Astrocyte (in vitro differentiated cells and primary cell): Measurements from ENCODE around the gene ACOT12. TPM values are rescaled to one million over a fixed set of nuclear protein-coding genes. Genes with fewer than 3 reads are reported as not detected.

Experiments
- DNase-seq: peaks from one replicate; pipeline ENCODE4 v3.0.0-alpha.2; 2010; ENCODE audit warnings: low read depth
- FAIRE-seq: peaks from 2 replicates; lab custom pipeline; 2011; peaks lifted over from hg19 to GRCh38; lab: Jason Lieb, UNC
- H2AFZ ChIP-seq: 2 replicates; pipeline ENCODE4 v1.6.0; 2012; ENCODE audit warnings: low read depth, low read length, inconsistent platforms
- H3K27ac ChIP-seq: 2 replicates; pipeline ENCODE4 v1.5.1; 2011; ENCODE audit warnings: low read depth, low read length, inconsistent platforms
- H3K27me3 ChIP-seq: 2 replicates; pipeline ENCODE4 v1.6.0; 2011; ENCODE audit warnings: low read length, inconsistent platforms; ENCODE audit not compliant: insufficient read depth
- H3K36me3 ChIP-seq: 2 replicates; pipeline ENCODE4 v1.5.1; 2011; ENCODE audit warnings: low read length, inconsistent platforms; ENCODE audit not compliant: insufficient read depth
- H3K4me1 ChIP-seq: 2 replicates; pipeline ENCODE4 v1.5.1; 2011; ENCODE audit warnings: low read length, inconsistent platforms; ENCODE audit not compliant: insufficient read depth
- H3K4me2 ChIP-seq: 2 replicates; pipeline ENCODE4 v1.6.0; 2012; ENCODE audit warnings: low read length, inconsistent platforms
- H3K4me3 ChIP-seq: 2 replicates; pipeline ENCODE4 v1.5.1; 2011; ENCODE audit warnings: low read depth, mild to moderate bottlenecking, low read length, inconsistent platforms; ENCODE audit not compliant: insufficient read depth
- H3K79me2 ChIP-seq: 2 replicates; pipeline ENCODE4 v1.6.0; 2012; ENCODE audit warnings: mild to moderate bottlenecking, low read length, inconsistent platforms; ENCODE audit not compliant: insufficient read depth
- H3K9ac ChIP-seq: 2 replicates; pipeline ENCODE4 v1.6.0; 2012; ENCODE audit warnings: mild to moderate bottlenecking, low read length, inconsistent platforms
- H3K9me3 ChIP-seq: 2 replicates; pipeline ENCODE4 v1.5.1; 2012; ENCODE audit warnings: low read depth, mild to moderate bottlenecking, low read length, inconsistent platforms; ENCODE audit not compliant: insufficient read depth
- H4K20me1 ChIP-seq: 2 replicates; pipeline ENCODE4 v1.6.0; 2012; ENCODE audit warnings: low read length, inconsistent platforms; ENCODE audit not compliant: insufficient read depth
- H3K27ac Mint-ChIP-seq: one replicate; pipeline ENCODE4 v1.8.0; 2021; ENCODE audit warnings: mild to moderate bottlenecking, mixed read lengths; ENCODE audit not compliant: unreplicated experiment
- H3K27me3 Mint-ChIP-seq: one replicate; pipeline ENCODE4 v1.8.0; 2021; ENCODE audit warnings: low read depth, mixed read lengths; ENCODE audit not compliant: unreplicated experiment
- H3K36me3 Mint-ChIP-seq: one replicate; pipeline ENCODE4 v1.8.0; 2021; ENCODE audit warnings: low read depth, mixed read lengths; ENCODE audit not compliant: unreplicated experiment
- H3K4me1 Mint-ChIP-seq: one replicate; pipeline ENCODE4 v1.8.0; 2021; ENCODE audit warnings: low read depth, mixed read lengths; ENCODE audit not compliant: unreplicated experiment
- H3K4me3 Mint-ChIP-seq: one replicate; pipeline ENCODE4 v1.8.0; 2021; ENCODE audit warnings: mild to moderate bottlenecking, moderate library complexity, mixed read lengths; ENCODE audit not compliant: unreplicated experiment
- H3K9me3 Mint-ChIP-seq: one replicate; pipeline ENCODE4 v1.8.0; 2021; ENCODE audit warnings: mild to moderate bottlenecking, mixed read lengths; ENCODE audit not compliant: unreplicated experiment
- EZH2 ChIP-seq: IDR thresholded peaks from 2 replicates; pipeline ENCODE4 v1.6.1; 2012; ENCODE audit warnings: mild to moderate bottlenecking, low read length, inconsistent platforms; ENCODE audit not compliant: insufficient read depth
- total RNA-seq: library from RNA; stranded (reverse); gene quantifications from 2 replicates; pipeline ENCODE4 v1.2.1, GENCODE V29; 2021
- TF ChIP-seq, protein P1 (sequence below): IDR thresholded peaks from 2 replicates; pipeline ENCODE4 v1.5.1; 2011; ENCODE audit warnings: low read depth, mild to moderate bottlenecking, inconsistent platforms, low read length, moderate library complexity; ENCODE audit not compliant: insufficient read depth

ACOT12 gene
- total RNA-seq, 1 donor from 2014 or later = 0.09 TPM

DNA sequence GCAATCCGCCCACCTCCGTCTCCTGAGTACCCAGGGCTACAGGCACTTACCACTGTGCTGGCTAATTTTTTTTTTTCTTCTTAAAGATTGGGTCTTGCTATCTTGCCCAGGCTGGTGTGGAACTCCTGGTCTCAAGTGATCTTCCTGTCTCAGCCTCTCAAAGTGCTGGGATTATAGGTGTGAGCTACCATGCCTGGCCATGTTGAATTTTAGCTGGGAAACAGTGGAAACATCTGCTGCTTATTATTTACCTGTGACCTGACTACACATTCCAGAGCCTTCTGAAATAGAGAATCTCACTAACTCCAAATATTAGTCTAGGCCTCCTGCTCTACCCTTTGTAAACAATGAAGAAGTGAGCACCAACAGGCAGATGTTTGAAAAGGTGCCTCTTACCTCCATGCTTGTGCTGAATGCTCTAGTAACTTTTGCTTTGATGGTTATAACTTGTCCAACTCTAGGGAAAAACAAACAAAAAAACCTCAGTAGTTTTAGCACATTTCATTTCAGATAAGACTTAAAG lies 22.5 kb downstream of the ACOT12 start:
- Mint-ChIP-seq H3K4me3 (no peak overlapping the region), H3K4me1 (peaks cover 2% of the 10 kb centered on the region), H3K36me3 (peaks cover 3% of the 10 kb centered on the region), H3K27me3 (peaks cover 6% of the 10 kb centered on the region), H3K9me3 (no peaks in the 10 kb centered on the region), H3K27ac (no peak overlapping the region)
- H3K27me3 ChIP-seq = no peaks in the 10 kb centered on the region
- DNase-seq = no peak
- no peak overlapping the region for H3K27ac ChIP-seq
- no peak overlapping the region for H3K9ac ChIP-seq
- no peaks in the 10 kb centered on the region for H3K36me3 ChIP-seq
- no peak overlapping the region for H3K4me3 ChIP-seq
- H4K20me1 ChIP-seq = no peaks in the 10 kb centered on the region
- H3K4me2 ChIP-seq = no peak overlapping the region
- TF ChIP-seq EZH2 = no peak
- TF ChIP-seq, protein P1, sequence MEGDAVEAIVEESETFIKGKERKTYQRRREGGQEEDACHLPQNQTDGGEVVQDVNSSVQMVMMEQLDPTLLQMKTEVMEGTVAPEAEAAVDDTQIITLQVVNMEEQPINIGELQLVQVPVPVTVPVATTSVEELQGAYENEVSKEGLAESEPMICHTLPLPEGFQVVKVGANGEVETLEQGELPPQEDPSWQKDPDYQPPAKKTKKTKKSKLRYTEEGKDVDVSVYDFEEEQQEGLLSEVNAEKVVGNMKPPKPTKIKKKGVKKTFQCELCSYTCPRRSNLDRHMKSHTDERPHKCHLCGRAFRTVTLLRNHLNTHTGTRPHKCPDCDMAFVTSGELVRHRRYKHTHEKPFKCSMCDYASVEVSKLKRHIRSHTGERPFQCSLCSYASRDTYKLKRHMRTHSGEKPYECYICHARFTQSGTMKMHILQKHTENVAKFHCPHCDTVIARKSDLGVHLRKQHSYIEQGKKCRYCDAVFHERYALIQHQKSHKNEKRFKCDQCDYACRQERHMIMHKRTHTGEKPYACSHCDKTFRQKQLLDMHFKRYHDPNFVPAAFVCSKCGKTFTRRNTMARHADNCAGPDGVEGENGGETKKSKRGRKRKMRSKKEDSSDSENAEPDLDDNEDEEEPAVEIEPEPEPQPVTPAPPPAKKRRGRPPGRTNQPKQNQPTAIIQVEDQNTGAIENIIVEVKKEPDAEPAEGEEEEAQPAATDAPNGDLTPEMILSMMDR = no peak
- H3K9me3 ChIP-seq = no peaks in the 10 kb centered on the region
- no peak overlapping the region for H2AFZ ChIP-seq
- no peak for FAIRE-seq
- H3K79me2 ChIP-seq = no peaks in the 10 kb centered on the region
- H3K4me1 ChIP-seq = no peaks in the 10 kb centered on the region

DNA sequence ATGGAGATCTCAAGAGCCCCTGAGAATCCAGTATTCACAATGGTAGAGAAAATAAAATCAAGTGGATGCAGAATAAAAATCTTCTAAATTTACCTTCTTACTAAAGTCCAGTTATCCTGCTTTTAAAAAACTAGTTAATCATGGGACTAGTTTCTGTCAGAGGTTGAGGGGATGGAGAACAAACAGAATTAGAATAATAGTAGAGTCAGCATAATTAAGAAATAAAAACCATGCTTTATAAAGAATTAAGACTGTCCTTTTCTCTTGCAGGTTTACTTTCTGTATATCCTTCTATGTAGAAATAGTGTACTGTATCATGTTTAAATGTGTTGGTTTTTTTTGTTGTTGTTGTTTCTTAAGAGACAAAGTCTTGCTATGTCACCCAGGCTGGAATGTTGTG lies 23.0 kb downstream of the ACOT12 start:
- Histone ChIP-seq H3K4me1 (no peaks in the 10 kb centered on the region), H3K9ac (no peak overlapping the region), H4K20me1 (no peaks in the 10 kb centered on the region), H3K9me3 (no peaks in the 10 kb centered on the region), H3K27ac (no peak overlapping the region), H3K4me3 (no peak overlapping the region), H3K36me3 (no peaks in the 10 kb centered on the region), H3K27me3 (no peaks in the 10 kb centered on the region), H2AFZ (no peak overlapping the region), H3K79me2 (no peaks in the 10 kb centered on the region), H3K4me2 (no peak overlapping the region)
- Mint-ChIP-seq H3K36me3 (peaks cover 3% of the 10 kb centered on the region), H3K4me3 (no peak overlapping the region), H3K4me1 (peaks cover 2% of the 10 kb centered on the region), H3K27me3 (peaks cover 6% of the 10 kb centered on the region), H3K9me3 (peaks cover 2% of the 10 kb centered on the region), H3K27ac (no peak overlapping the region)
- FAIRE-seq (no peak), DNase-seq (no peak)
- TF ChIP-seq, protein P1 = no peak
- no peak for TF ChIP-seq EZH2

DNA sequence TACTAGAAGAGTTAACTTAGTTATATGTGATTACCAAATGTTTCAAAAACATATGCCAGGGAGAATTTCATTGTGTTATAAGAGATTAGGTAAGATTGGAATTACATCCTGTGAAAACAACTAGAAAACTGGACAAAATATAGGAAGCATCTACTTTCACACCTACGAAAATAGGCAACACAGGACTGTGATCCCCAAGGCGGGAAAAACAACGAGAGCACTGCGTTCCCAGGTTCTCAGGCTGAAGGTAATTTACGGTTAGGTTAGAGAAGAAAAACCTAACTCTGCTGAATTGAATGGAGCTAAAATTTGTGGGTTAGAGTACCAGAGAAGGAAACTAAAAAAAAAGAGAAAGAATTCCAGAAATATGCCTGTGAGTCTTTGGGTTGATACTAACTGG lies 28.4 kb downstream of the ACOT12 start:
- Histone ChIP-seq H3K27me3 (no peaks in the 10 kb centered on the region), H3K4me2 (no peak overlapping the region), H3K9ac (no peak overlapping the region), H3K27ac (no peak overlapping the region), H3K36me3 (no peaks in the 10 kb centered on the region), H3K4me1 (no peaks in the 10 kb centered on the region), H3K4me3 (no peak overlapping the region), H4K20me1 (no peaks in the 10 kb centered on the region), H3K79me2 (no peaks in the 10 kb centered on the region), H3K9me3 (no peaks in the 10 kb centered on the region), H2AFZ (no peak overlapping the region)
- H3K9me3 Mint-ChIP-seq = peaks cover 2% of the 10 kb centered on the region
- no peaks in the 10 kb centered on the region for H3K36me3 Mint-ChIP-seq
- H3K27me3 Mint-ChIP-seq = no peaks in the 10 kb centered on the region
- H3K4me3 Mint-ChIP-seq = no peak overlapping the region
- no peaks in the 10 kb centered on the region for H3K4me1 Mint-ChIP-seq
- no peak for FAIRE-seq
- DNase-seq = no peak
- H3K27ac Mint-ChIP-seq = no peak overlapping the region
- no peak for TF ChIP-seq EZH2
